Activated CD4-positive, CD25-positive, alpha-beta regulatory T cell treated with anti-CD3 and anti-CD28 coated beads, Interleukin-2, amount 50 U/mL, for 16 hours (primary cell): Measurements from ENCODE around the gene MEIS2.

Experiments used
- DNase-seq: peaks from one replicate; pipeline ENCODE4 v3.0.0-alpha.2; 2020; ENCODE audit warnings: low read depth, low spot score

Gene MEIS2

DNA sequence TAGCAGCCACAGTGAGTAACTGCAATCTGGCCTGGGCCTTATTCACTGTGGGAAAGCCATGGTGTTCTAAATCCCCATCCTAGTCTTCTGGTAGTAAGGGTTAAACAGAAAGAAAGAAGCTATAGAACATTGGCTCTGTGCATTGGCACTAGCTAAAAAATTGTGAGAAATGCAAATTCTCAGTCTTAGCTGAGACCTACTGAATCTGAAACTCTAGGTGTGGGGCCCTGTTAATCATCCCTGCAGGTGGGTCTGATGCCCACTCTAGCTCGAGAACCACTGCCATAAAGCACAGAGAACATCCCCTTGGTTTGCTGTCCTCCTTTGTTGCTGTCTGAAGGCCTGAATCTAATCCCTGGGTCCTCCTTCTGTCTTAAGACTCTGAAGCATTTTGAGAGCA is 59.3 kb downstream of the MEIS2 start:
- DNase-seq: no peak

DNA sequence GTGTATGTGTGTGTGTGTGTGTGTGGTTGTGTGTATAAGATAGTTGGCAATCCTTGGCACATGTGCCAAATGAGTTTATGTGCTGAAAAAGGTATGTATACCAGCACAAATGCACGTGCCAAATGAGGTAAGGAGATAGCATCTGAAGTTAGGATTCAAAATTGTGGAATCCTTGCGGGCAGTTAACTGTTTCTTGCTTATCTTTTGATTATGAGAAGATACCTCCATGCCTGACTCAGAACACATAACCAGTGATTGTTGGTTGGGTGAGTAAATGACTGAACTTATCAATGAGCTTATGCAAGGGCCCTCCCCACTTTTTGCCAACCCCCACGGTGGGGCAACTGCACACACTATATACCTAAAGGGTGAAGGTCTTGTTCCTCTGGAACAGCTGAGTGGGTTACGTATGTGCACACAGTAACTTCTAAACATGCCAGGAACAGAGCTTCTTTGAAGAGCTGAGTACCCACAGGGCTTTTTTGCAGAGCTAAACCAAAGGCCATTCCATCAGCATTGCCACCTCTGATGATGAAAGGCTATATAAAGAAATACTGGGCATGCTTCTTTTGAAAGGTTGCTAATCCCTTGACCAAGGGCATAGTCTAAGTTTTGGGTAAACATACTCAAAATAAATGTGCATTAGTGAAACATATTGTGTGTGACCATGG is 60.1 kb downstream of the MEIS2 start:
- no peak for DNase-seq

DNA sequence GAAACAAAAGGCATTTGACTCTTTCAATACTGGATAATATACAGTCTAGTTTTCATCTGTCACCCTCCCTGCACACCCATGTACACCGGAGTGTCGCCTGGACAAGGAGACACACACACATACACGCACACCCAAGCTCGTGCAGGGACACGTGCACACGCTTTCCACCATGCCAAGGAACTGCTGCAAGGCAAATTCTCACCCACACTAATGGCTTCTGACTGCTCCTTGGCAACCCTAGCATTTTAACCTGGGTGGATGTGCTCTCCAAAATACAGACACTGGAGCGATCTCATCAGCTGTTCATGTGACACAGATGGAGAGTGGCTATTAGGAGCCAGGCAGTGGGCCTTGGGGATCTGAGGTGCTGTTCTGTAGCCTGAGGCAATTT is 61.6 kb downstream of the MEIS2 start:
- no peak for DNase-seq

DNA sequence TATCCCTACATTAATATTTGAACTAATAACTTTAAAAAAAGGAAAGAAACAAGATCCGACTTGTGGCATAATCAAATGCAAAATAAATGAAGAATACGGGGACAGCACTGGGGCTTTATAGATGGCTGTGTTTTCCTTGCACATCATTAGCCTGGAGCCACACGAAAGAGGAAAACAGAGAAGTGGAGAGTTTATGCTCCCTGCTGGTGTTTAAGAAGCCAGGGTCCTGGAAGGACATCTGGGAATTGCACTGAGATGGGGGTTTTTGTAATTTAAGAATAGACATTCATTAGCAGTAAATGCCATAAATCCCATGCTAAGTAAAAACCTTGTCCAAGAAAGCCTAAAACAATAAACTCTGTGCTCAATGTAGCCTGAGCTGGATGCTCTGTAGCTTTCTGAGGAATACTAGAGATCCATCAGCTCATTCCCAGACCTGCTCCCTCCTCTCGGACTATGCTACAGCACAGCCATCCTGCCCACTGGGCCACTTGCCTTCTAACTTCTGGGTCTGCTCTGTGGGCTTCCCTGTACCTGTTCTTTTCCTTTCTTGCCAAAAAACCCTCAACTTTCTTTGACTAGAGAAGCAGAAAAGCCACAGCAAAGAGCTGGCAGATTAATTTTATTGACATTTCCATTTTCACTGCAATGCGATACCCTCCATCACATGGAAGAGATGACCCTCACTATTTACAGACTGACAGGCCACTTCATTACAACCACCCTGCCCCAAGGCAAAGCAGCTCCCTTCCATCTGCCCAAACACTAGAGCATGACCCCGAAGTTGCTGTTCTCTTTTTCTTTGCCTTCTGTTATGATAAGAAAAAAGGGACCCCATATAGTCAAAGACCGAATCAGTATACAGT is 62.3 kb downstream of the MEIS2 start:
- no peak for DNase-seq

DNA sequence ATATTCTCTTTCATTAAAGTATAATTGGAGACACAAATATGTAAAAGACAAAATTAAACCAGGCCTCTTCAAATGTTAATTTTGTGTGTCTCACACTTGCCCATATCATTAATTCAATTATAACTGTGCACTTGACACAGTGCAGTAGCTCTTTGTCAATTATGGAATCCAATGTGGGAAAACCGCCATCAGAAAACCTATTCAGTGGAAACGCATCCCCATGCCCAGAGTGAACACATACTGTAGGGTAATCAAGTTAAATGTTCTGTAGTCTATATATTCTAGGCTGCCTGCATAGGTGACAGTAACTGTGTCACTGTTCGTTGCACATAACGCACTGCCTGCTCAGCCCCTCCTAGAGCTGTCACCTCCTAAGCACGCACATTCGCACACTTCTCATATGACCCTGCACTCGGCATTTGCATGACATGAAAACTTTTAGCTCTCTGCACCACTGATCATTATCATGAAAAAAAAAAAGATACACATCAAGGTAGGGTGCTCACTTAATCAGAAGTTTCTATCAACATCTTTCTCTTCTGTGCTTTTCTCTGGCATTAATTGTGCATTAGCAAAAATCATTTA is 63.2 kb downstream of the MEIS2 start:
- DNase-seq: no peak

DNA sequence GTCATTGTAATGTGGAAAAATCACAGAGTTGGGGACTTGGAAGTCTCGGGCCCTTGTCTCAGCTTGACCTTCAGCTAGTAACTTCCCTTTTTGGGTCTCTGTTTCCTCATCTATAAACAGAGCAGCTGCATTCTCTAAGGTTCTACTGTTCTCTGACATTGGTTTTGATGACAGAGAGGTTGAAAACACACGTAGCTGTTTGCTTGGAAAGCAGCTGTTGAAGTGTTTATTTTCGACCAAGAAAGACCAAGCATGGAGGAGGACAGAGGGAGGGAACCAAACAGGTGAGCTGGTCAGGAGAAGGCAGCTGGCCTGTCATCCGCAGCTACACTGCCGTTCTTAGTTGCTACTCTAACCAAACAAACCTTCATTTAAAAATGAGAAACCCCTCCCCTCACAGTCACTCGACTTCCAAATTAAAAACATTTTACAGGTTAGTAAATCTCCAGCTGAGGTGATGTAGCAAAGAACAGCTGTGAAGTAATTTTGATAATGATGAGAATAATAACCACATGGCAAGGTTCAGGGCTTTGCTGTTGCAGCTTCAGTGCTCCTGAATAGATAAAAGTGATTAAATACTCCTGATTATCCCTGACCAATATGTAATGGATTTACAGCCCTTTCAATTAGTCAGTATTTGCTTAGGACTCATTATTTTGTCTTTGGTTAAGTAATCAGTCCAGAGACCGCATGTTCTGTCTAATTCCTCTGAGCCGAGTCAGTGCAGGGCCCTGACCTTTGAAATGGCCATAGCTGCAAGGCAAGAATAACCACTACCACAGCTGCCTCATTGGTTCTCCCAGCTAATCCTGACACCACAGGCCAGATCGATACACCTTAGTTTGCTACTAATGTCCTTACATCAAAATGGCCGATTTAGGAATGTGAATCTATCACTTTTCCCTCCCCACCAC is 65.3 kb downstream of the MEIS2 start:
- DNase-seq: no peak

DNA sequence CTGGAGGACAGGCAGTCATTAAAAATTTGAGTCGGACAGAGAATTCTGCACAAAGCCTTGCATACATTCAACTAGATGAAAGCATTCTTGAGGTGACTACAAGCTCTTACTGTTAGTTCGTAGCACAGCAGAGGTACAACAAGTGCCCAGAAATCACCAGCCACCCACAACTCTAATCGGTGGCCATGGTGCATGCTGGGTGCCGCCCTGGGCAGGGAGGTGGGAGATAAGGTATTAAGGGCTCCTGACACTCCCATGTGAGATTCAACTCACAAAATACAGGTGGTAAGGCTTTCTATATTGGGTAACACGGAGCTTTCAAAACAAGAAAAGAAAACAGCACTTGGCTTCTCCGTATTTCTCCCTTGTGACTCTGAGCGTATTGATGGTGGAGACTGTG is 66.0 kb downstream of the MEIS2 start:
- DNase-seq: no peak

DNA sequence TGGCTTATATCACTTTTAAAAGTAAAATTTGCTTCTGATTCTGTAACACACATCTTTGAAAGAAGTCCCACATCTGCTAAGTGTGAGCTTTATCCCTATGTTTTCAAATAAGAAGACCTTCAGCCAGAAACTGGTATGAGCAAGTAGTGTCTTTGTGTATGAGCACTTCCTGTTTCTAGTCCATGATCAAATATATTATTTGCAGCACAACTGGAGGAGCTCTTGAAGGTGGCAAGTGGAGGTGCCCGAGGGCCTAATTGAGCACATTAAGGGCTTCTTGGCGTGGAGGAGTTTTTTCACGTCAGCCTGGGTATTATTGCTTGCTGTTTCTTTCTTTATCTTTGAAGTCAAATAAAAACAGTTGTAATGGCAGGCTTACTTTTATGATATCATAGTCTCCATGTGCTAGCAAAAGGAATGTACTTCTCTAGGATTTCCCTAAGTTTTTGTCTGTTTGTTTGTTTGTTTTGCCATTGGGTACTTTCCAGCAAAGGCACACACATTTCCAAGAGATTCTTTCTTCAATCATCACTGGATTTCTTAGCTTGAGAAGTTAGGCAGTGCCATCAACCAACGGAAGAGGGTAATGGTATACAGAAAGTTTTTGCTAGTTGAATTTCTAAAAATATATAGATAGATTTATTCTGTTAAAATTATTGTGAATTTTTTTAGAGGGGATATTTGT is 68.1 kb downstream of the MEIS2 start:
- no peak for DNase-seq

DNA sequence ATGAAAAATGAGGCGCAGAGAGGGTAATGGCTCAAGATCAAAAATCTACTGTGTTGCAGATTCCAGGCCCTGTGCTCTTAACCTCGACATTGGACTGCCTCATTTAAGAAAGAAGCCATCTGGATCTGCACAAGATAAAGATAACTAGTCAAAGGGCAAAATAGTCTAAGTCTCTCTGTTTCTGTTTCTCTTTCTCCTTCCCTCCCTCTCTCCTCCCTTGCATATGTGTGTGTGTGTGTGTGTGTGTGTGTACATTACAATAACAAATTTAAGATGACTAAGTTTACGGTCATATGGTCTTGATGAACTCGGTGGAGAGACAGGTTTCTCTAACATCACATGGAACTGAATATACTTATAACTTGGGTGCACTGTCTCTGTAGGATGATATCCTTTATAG is 69.2 kb downstream of the MEIS2 start:
- DNase-seq: no peak

DNA sequence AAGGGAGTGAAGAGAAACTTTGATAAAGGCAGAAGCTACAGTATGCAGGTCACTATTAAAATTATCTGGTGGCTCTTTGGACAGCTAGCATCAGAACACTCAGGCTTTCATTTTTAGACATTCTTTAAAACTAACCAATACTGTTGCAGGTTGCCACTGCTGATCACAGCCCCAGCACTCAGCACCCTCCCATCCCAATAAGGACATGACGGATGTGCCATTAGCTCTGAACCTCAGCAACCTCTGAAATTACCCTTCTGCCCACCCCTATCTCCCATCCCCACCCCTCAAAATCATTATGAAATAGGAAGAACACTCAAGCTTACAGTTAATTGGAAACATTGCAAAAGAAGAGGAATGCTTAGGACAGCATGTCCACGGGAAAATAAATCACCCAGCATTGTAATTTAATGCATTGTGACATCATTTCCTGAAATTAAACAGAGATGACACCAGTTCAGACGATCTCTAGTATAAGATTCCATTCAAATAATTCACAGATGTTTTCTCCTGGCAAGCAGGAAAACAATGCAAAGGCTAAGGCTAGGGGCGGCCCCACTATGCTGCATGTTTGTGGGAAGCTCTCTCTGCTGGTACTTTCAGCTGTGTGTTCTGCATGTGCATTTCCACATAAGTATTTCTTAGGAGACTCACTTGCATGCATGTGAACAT is 71.6 kb downstream of the MEIS2 start:
- no peak for DNase-seq

DNA sequence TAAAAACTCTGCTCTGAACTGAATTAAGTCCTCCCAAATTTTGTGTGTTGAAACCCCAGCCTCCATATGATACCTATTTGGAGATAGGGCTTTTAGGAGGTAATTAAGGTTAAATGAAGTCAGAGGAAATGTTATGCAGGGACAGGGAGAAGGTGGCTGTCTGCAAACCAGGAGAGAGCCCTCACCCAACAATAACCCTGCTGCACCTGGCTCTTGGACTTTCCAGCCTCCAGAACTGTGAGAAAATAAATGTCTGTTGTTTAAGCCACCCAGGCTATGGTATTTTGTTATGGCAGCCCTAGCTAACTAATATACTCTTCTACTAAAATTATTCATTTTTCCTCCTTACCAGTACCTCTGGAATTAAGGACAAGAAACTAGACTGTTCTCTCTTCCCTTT is 79.5 kb downstream of the MEIS2 start:
- DNase-seq: no peak

DNA sequence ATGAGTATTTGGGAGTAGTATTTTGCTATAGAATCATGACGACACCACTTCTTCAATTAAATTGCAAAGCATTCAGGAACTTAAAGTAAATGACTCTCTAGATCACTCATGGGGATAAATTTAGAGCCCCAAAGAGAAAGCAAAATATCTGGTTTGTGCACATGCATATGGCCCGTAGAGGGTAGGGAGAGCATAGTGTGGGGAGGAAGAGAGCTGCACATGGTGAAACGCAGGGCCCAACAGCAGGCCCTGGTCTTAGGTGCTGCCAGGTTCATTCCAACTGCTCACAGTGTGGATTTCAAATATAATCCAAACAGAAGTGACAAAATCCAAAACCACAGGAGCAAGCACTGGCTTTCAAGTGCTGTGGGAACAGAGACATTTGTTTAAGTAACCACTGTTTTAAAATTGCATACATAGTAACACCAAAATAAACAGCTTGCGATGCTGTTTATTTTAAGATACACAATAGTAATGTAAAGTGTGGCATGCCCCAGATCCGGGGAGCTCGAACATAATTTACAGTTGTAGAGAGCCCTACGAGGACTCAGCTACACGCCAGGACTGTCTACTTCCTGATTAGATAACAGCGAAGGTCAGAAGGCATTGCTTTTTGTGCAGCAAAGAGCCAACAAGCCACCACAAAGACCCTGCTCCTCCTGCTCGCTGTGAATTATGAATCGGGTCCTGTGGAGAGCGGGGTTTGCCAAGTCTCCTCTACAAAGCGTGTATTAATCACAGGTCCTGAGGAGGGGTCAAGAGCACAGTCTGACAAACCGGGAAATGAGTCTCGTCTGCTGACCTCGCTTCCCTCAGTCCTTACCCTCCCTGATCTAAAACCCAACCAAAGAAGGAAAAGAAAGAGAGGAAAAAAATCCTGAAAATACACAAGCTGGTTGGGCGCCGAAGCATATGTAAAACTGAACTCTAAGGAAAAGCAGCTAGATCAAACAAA is 80.6 kb downstream of the MEIS2 start:
- DNase-seq: no peak

DNA sequence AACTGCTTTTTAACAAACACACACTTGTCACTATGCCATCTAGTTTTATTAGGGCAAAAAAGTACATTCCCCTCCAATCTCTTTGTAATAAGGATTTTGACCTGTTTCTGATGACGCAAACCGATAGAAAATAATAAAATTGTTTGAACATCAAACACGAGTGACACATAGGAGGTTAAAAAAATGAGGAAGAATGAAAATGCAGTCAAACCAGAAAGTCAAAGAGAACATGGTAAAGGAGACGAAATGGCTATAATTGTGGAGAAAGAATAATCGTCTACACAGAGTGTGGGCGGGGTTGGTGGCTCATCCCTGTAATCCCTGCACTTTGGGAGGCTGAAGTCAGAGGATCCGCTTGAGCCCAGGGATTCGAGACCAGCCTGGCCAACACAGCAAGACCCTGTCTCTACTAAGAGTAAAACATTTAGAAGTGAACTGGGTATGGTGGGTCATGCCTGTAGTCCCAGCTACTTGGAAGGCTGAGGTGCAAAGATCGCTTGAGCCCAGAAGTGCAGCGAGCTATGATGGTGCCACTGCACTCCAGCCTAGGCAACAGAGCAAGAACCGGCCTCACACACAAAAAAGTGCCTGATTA is 83.2 kb downstream of the MEIS2 start:
- DNase-seq: no peak

DNA sequence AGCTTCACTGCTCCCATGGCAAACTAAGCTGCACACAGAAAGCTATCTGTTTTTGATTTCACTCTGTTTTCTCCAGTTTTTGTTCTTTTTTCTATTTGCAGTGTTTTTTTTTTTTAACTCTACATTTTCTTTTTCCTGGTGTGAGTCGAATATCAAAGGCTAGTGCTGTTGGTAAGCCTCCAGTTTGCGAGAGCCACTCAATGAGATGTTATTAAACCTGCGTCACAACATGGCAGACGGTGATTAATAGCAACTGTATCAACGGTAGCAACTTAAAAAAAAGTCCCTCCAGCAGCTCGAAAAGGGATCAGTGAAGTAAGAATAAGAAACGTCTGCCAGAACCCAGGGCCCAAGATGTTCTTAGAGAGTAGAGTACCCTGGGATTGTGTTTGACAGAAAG is 84.1 kb downstream of the MEIS2 start:
- no peak for DNase-seq

DNA sequence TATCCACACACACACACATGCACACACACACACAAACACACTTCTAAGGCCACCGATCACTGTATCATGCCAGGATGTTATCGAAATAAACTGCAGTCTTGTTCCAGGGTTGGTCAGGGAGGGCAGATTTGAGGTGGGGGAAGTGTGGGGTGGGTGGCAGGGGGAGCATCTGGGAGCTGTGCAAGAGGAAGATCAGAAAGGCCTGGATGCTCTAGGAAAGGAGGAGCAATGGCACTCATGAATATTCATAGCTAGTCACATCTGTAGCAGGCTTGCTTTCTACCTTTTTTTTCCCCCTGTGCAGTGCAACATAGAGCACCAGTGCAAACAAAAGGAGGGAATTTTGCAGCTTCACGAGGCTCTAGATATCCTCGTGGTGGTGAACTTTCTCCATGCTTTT is 84.9 kb downstream of the MEIS2 start:
- DNase-seq: no peak

DNA sequence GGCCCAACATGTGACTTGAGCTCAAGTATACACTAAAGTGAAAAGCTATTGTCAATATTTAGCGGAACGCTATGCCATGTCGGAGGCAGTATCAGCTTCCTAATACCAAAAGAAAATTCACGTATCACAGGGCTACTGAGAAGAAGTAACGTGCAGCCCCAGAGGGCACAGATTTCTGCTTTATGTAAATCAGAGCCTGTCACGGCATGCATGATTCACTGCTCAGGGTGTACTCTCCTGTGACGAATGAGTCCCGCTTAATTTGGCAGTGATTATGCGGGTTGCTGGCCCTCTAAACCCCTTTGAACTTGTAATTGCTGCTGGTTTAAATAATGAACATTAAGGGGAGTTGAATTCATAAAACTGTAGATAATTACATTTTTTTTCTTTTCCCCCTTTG is 85.3 kb downstream of the MEIS2 start:
- DNase-seq: no peak

DNA sequence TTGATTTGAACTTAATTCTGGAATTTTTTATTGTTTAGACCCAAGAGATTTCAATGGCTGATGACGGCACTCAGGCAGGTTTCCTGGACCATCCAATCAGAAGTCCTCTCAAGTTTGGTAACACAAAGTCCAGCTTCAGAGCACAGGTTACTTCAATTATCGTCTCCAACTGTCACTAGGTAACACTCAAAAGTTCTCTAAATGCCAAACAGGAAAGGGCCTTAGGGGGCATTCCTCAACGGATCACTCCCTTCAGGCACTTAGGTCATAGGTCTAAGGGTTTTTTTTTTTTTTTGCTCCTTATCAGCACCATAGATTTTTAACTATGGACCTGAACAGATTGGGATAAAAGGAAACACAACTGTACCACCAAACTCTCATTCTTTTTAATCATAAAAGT is 85.8 kb downstream of the MEIS2 start:
- no peak for DNase-seq

DNA sequence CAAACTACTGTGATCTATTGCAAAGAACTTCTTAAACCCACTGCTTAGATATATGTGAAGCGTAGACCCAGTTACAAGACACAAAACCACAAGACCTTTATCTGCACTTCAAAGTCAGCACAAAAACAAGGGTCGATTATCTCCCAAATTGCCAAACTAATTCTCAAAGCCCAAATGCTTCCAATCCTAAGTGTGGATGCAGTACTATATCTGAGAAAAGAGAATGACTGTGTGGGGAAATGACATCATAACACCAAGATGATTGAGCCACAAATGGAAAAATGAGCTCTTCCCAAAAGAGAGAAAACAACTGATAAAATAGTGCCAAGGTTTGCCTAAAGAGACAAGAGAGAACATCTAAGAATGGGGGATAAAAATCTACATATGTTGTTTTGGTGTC is 86.2 kb downstream of the MEIS2 start:
- DNase-seq: no peak

DNA sequence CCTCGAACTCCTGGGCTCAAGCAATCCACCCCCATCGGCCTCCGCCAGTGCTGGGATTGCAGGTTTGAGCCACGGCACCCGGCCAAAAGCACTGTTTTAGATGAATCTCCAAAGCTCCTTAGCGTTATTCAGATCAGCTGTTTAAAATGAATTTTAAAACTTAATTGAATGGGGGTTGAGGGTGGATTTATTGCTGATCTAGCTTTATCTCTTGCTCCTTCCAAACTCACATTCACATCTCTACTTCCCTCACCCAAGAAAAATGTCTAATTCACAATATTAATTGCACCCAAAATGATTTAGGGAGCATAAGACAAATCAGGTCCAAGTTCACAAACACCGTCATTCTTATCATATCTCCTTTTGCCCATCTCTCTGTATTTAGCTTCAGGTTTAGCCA is 89.8 kb downstream of the MEIS2 start:
- no peak for DNase-seq
